ENCODE data around the gene ORC5. TPM values are rescaled to one million over a fixed set of nuclear protein-coding genes. Genes with fewer than 3 reads are reported as not detected.

The ORC5 gene
- total RNA-seq, 4 donors from 2014 or later, result 4.3 to 58.1 (median 12.6) TPM

DNA sequence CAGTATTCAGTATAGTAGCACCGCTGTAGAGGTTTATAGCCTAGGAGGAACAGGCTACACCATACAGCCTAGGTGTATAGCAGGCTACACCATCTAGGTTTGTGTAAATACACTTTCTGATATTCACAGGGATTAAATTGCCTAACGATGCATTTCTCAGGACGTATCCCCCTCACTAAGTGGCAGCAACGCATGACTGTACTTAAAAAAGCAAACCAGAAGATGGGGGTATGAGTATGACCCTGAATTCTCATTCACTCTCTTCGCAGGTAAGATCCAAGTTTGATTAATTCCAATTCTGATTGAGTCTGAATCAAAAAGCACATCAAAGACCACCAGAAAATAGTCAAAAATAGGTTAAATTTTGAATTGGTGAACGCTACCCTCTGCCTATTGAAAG, 972 bp downstream of the ORC5 start:
- in situ Hi-C loops (cut with MboI; ENCODE audit: low sequenced_read_pairs in 4 of 4) (no loop called here), intact Hi-C loops (cut with DNase I; ENCODE audit: low total_unique reads) (no loop called here)
- Histone ChIP-seq H3K4me1 (peaks cover 16 to 25% of the 10 kb centered on the region in 2 donors), H3K36me3 (peaks cover 0 to 14% of the 10 kb centered on the region in 2 donors), H3K27ac (peak overlapping the region in 3 of 4 donors; percentile 80 to 85 (median 84)), H3K4me3 (peak overlapping the region; percentile 78 to 89 (median 84)), H3K27me3 (no peaks in the 10 kb centered on the region), H3K9me3 (no peaks in the 10 kb centered on the region)
- ATAC-seq (no peak), DNase-seq (no peak)
- no peak for TF ChIP-seq POLR2A (IDR thresholded peaks at IDR 0.05)
- TF ChIP-seq, protein P1, sequence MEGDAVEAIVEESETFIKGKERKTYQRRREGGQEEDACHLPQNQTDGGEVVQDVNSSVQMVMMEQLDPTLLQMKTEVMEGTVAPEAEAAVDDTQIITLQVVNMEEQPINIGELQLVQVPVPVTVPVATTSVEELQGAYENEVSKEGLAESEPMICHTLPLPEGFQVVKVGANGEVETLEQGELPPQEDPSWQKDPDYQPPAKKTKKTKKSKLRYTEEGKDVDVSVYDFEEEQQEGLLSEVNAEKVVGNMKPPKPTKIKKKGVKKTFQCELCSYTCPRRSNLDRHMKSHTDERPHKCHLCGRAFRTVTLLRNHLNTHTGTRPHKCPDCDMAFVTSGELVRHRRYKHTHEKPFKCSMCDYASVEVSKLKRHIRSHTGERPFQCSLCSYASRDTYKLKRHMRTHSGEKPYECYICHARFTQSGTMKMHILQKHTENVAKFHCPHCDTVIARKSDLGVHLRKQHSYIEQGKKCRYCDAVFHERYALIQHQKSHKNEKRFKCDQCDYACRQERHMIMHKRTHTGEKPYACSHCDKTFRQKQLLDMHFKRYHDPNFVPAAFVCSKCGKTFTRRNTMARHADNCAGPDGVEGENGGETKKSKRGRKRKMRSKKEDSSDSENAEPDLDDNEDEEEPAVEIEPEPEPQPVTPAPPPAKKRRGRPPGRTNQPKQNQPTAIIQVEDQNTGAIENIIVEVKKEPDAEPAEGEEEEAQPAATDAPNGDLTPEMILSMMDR (IDR thresholded peaks at IDR 0.05 in 4 of 5, conservative IDR thresholded peaks at IDR 0.05 in 1 of 5), result no peak

DNA sequence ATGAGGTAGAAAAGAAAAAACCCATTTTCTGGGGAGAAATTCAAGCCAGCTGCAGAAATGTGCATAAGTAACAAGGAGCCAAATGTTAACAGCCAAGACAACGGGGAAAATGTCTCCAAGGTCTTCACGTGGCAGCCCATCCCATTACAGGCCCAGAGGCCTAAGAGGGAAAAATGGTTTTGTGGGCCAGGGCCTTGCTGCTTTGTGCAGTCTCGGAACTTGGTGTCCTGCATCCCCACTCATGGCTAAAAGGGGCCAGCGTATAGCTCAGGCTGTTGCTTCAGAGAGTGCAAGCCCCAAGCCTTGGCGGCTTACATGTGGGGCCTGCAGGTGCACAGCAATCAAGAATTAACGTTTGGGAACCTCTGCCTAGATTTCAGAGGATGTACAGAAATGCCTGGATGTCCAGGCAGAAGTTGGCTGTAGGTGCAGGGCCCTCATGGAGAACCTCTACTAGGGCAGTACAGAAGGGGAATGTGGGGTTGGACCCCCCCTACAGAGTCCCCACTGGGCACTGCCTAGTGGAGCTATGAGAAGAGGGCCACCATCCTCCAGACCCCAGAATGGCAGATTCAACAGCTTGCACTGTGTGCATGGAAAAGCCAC, 9.0 kb downstream of the ORC5 start:
- DNase-seq (no peak), ATAC-seq (no peak)
- TF ChIP-seq, protein P1 (IDR thresholded peaks at IDR 0.05 in 4 of 5, conservative IDR thresholded peaks at IDR 0.05 in 1 of 5), result no peak
- TF ChIP-seq POLR2A (IDR thresholded peaks at IDR 0.05), result no peak
- H3K27me3 ChIP-seq, result no peaks in the 10 kb centered on the region
- no peak overlapping the region for H3K4me3 ChIP-seq
- intact Hi-C loops (cut with DNase I; ENCODE audit: low total_unique reads), result no loop called here
- in situ Hi-C loops (cut with MboI; ENCODE audit: low sequenced_read_pairs in 4 of 4), result no loop called here
- no peaks in the 10 kb centered on the region for H3K9me3 ChIP-seq
- no peaks in the 10 kb centered on the region for H3K4me1 ChIP-seq
- no peak overlapping the region for H3K27ac ChIP-seq
- H3K36me3 ChIP-seq, result peaks cover 0 to 71% of the 10 kb centered on the region in 2 donors

DNA sequence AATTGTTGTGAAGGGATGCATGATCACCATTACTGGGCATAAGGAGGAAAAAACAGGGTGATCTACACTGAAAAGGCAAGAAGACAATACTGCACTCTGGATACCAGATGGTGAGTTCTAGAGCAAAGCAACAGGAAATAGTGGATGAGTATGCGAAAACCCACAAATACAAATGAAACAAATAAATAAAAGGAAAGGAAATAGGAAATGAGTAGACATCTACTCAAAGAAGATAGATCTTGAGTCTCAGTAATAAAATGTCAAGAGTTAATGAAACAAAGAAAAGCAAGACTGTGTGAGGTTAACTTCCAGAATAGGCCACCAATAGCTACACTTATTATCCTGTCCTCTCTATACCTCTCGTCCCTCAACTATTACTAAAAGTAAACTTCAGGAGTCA, 11.7 kb downstream of the ORC5 start:
- H3K36me3 ChIP-seq, result peaks cover 0 to 54% of the 10 kb centered on the region in 2 donors
- in situ Hi-C loops (cut with MboI; ENCODE audit: low sequenced_read_pairs in 4 of 4), result no loop called here
- H3K4me1 ChIP-seq, result no peaks in the 10 kb centered on the region

DNA sequence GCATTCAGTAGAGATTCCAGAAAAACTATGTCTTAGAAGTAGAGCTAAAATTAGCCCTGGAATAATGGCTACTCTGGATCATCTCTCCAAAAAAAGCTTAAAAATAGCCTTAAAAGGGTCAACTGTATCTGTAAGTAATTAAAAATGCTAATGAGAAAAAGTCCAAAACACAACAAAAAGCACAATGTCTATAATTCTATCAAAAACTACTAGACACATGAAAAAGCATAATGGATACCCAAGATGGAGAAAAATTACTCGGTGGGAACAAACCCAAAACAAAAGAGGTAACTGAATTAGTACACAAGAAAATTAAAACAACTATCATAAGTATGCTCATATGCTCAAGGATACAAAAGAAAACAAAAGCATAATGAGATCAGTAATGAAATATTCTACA, 15.4 kb downstream of the ORC5 start:
- Histone ChIP-seq H3K36me3 (peaks cover 0 to 33% of the 10 kb centered on the region in 2 donors), H3K27me3 (no peaks in the 10 kb centered on the region), H3K9me3 (no peaks in the 10 kb centered on the region), H3K4me3 (no peak overlapping the region), H3K27ac (no peak overlapping the region), H3K4me1 (no peaks in the 10 kb centered on the region)
- in situ Hi-C loops (cut with MboI; ENCODE audit: low sequenced_read_pairs in 4 of 4), result no loop called here
- TF ChIP-seq, protein P1 (IDR thresholded peaks at IDR 0.05 in 4 of 5, conservative IDR thresholded peaks at IDR 0.05 in 1 of 5), result no peak
- TF ChIP-seq POLR2A (IDR thresholded peaks at IDR 0.05), result no peak
- ATAC-seq (no peak), DNase-seq (no peak)
- intact Hi-C loops (cut with DNase I; ENCODE audit: low total_unique reads), result no loop called here

More for the DNA sequence above, 11.7 kb downstream of the ORC5 start:
- intact Hi-C loops (cut with DNase I; ENCODE audit: low total_unique reads), result no loop called here
- Histone ChIP-seq H3K27me3 (no peaks in the 10 kb centered on the region), H3K27ac (no peak overlapping the region), H3K4me3 (no peak overlapping the region), H3K9me3 (no peaks in the 10 kb centered on the region)
- TF ChIP-seq, protein P1 (IDR thresholded peaks at IDR 0.05 in 4 of 5, conservative IDR thresholded peaks at IDR 0.05 in 1 of 5), result no peak
- TF ChIP-seq POLR2A (IDR thresholded peaks at IDR 0.05), result no peak
- DNase-seq (no peak), ATAC-seq (no peak)

DNA sequence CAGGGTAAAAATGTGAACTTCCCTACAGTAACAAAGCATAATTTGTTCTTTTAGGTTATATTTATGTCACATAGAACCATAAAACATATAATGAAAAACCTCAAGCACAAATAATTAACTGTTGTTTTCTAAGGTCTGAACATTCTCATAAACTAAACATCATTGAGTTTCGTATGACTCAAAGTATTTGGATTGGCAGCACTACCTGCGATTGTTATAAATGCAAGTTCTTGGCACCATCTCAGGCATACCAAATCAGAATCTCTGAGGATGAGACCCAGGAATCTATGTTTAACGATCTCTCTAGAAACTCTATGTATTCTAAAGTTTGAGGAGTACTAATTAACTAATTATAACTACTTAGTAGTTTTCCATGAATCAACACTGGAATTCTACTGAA, 22.5 kb downstream of the ORC5 start:
- DNase-seq, result no peak
- H3K27ac ChIP-seq, result no peak overlapping the region
- intact Hi-C loops (cut with DNase I; ENCODE audit: low total_unique reads) (no loop called here), in situ Hi-C loops (cut with MboI; ENCODE audit: low sequenced_read_pairs in 4 of 4) (no loop called here)
- H3K4me1 ChIP-seq, result peaks cover 4 to 5% of the 10 kb centered on the region in 2 donors
- TF ChIP-seq POLR2A (IDR thresholded peaks at IDR 0.05), result no peak
- TF ChIP-seq, protein P1 (IDR thresholded peaks at IDR 0.05 in 4 of 5, conservative IDR thresholded peaks at IDR 0.05 in 1 of 5), result no peak
- peaks cover 4 to 41% of the 10 kb centered on the region in 2 donors for H3K36me3 ChIP-seq
- no peak overlapping the region for H3K4me3 ChIP-seq
- H3K27me3 ChIP-seq, result no peaks in the 10 kb centered on the region
- no peak for ATAC-seq
- no peaks in the 10 kb centered on the region for H3K9me3 ChIP-seq
